Adipose tissue (tissue), 3 donors: ENCODE measurements around the gene UBE4A. TPM values are rescaled to one million over a fixed set of nuclear protein-coding genes. Genes with fewer than 3 reads are reported as not detected.

Experiments used
- H3K27ac ChIP-seq: one replicate; pipeline ENCODE4 v1.5.1; 2013; ENCODE audit warnings: low read depth, low read length
- WGBS, 3 donors: extraction: QIAGEN DNeasy Blood & Tissue Kit; methylation state at CpG; one replicate each; pipeline ENCODE4 v1.1.7; 2013; 5-methylcytosine and 5-hydroxymethylcytosine counted together
- polyA plus RNA-seq, 3 donors: library from polyadenylated mRNA; stranded (reverse); fragments of 200-250 nt; gene quantifications; one replicate each; pipeline ENCODE4 v1.2.3, GENCODE V29; 2013
- donor health status: healthy with polysubstance abuse.
- donor health status: Bipolar disorder and iron deficiency.
- donor health status: healthy.

Gene UBE4A
- 10 to 100 TPM in 2 of 3 donors, 1 to 10 TPM in 1; 7.9 to 14.7 (median 11.4) TPM for polyA plus RNA-seq

GRCh38 chr11:118359295-118359958 lies at the start of gene UBE4A:
Gene UBE4A (plus strand): TSS chr11:118359600. CDS start chr11:118365081, 5,481 bp downstream.
- WGBS, 3 donors, result 3 to 5% (median 5%) methylated on average over 33 of the region's 33 CpGs
- no peak within 1 kb of the TSS for H3K27ac ChIP-seq

- 91% methylated on average over 3 of the region's 3 CpGs for WGBS, 3 donors
Measured at GRCh38 chr11:118310271-118310670, 49.1 kb upstream of the UBE4A start.

GRCh38 chr11:118310781-118311485 lies 48.5 kb upstream of the UBE4A start:
- WGBS, 3 donors, result 62 to 77% (median 74%) methylated on average over 3 of the region's 3 CpGs
- H3K27ac ChIP-seq, result no peak overlapping the region

More at GRCh38 chr11:118310271-118310670, 49.1 kb upstream of the UBE4A start:
- H3K27ac ChIP-seq, result no peak overlapping the region

GRCh38 chr11:118311518-118311917 lies 47.9 kb upstream of the UBE4A start:
- 66 to 71% (median 70%) methylated on average over 4 of the region's 4 CpGs for WGBS, 3 donors

GRCh38 chr11:118312328-118312727 lies 47.1 kb upstream of the UBE4A start:
- WGBS, 3 donors, result 87 to 93% (median 92%) methylated on average over 2 of the region's 2 CpGs
- no peak overlapping the region for H3K27ac ChIP-seq

More at GRCh38 chr11:118311518-118311917, 47.9 kb upstream of the UBE4A start:
- H3K27ac ChIP-seq, result no peak overlapping the region

- no peak overlapping the region for H3K27ac ChIP-seq
- 50 to 66% (median 59%) methylated on average over 4 of the region's 4 CpGs for WGBS, 3 donors
Measured at GRCh38 chr11:118313242-118313641, 46.2 kb upstream of the UBE4A start.

GRCh38 chr11:118314988-118315411 lies 44.4 kb upstream of the UBE4A start:
- 20 to 63% (median 55%) methylated on average over 7 of the region's 7 CpGs for WGBS, 3 donors
- H3K27ac ChIP-seq, result no peak overlapping the region

- H3K27ac ChIP-seq, result no peak overlapping the region
- 70 to 87% (median 87%) methylated on average over 4 of the region's 4 CpGs for WGBS, 3 donors
Measured at GRCh38 chr11:118318124-118318523, 41.3 kb upstream of the UBE4A start.

GRCh38 chr11:118318581-118319336 lies 40.6 kb upstream of the UBE4A start:
- WGBS, 3 donors, result 84 to 90% (median 84%) methylated on average over 11 of the region's 11 CpGs
- no peak overlapping the region for H3K27ac ChIP-seq

- 40 to 65% (median 50%) methylated on average over 1 of the region's 1 CpG for WGBS, 3 donors
- H3K27ac ChIP-seq, result no peak overlapping the region
Measured at GRCh38 chr11:118319337-118319707, 40.1 kb upstream of the UBE4A start.

GRCh38 chr11:118320515-118320914 lies 38.9 kb upstream of the UBE4A start:
- H3K27ac ChIP-seq, result no peak overlapping the region
- 91 to 94% (median 93%) methylated on average over 3 of the region's 3 CpGs for WGBS, 3 donors

- WGBS, 3 donors, result 56 to 74% (median 67%) methylated on average over 5 of the region's 5 CpGs
- no peak overlapping the region for H3K27ac ChIP-seq
Measured at GRCh38 chr11:118321386-118322082, 37.9 kb upstream of the UBE4A start.

- 95 to 97% (median 97%) methylated on average over 19 of the region's 19 CpGs for WGBS, 3 donors
- H3K27ac ChIP-seq, result no peak overlapping the region
Measured at GRCh38 chr11:118322721-118323120, 36.7 kb upstream of the UBE4A start.

- no peak overlapping the region for H3K27ac ChIP-seq
Measured at GRCh38 chr11:118325283-118325682, 34.1 kb upstream of the UBE4A start.

GRCh38 chr11:118328745-118329144 lies 30.7 kb upstream of the UBE4A start:
- H3K27ac ChIP-seq, result no peak overlapping the region

- H3K27ac ChIP-seq, result no peak overlapping the region
- WGBS, 3 donors, result 78 to 89% (median 86%) methylated on average over 1 of the region's 1 CpG
Measured at GRCh38 chr11:118334745-118335144, 24.7 kb upstream of the UBE4A start.

GRCh38 chr11:118338637-118339061 lies 20.8 kb upstream of the UBE4A start:
- 59 to 65% (median 61%) methylated on average over 7 of the region's 7 CpGs for WGBS, 3 donors
- no peak overlapping the region for H3K27ac ChIP-seq

GRCh38 chr11:118339281-118339961 lies 20.0 kb upstream of the UBE4A start:
- WGBS, 3 donors, result 78 to 80% (median 78%) methylated on average over 5 of the region's 5 CpGs
- no peak overlapping the region for H3K27ac ChIP-seq
